HG03097 (cell line): ENCODE results near the gene MYPOP.

ENCODE experiments used
- ATAC-seq: cut with Tn5 transposase; IDR thresholded peaks from one replicate; pipeline ENCODE4 v1.9.1; 2021; ENCODE audit not compliant: unreplicated experiment, low FRiP score

Gene MYPOP

GRCh38 chr19:45866400-45867176 is 35.8 kb downstream of the MYPOP start:
- ATAC-seq = no peak

- no peak for ATAC-seq
Observed at GRCh38 chr19:45865269-45865948, 37.0 kb downstream of the MYPOP start.

GRCh38 chr19:45864629-45865082 is 37.8 kb downstream of the MYPOP start:
- ATAC-seq = no peak

GRCh38 chr19:45863840-45864628 is 38.4 kb downstream of the MYPOP start, which contains the start of gene FOXA3:
TSS of gene FOXA3 (plus strand) at chr19:45864326. CDS start at chr19:45864457, 131 bp downstream.
- peak; percentile 32 for ATAC-seq

GRCh38 chr19:45863335-45863839 is 39.0 kb downstream of the MYPOP start:
- ATAC-seq = no peak

GRCh38 chr19:45862564-45863334 is 39.7 kb downstream of the MYPOP start, which contains the start of gene SYMPK:
TSS of gene SYMPK (minus strand) at chr19:45863147. CDS start at chr19:45854495, 8,652 bp downstream.
- ATAC-seq = peak; percentile 88

- no peak for ATAC-seq
Observed at GRCh38 chr19:45862271-45862563, 40.2 kb downstream of the MYPOP start.

- no peak for ATAC-seq
Observed at GRCh38 chr19:45860359-45861259, 41.8 kb downstream of the MYPOP start.

GRCh38 chr19:45854167-45854778 is 48.1 kb downstream of the MYPOP start:
- no peak for ATAC-seq

- ATAC-seq = no peak
Observed at GRCh38 chr19:45852983-45853382, 49.4 kb downstream of the MYPOP start.

- ATAC-seq = no peak
Observed at GRCh38 chr19:45852145-45852750, 50.2 kb downstream of the MYPOP start.

- no peak for ATAC-seq
Observed at GRCh38 chr19:45848922-45849321, 53.5 kb downstream of the MYPOP start.

- ATAC-seq = no peak
Observed at GRCh38 chr19:45847663-45848062, 54.8 kb downstream of the MYPOP start.

- ATAC-seq = no peak
Observed at GRCh38 chr19:45842198-45842597, 60.2 kb downstream of the MYPOP start.
